NCI-H82 (cell line): ENCODE measurements around the gene TKTL1.
A peak's percentile ranks its signal among the peaks of the same experiment; 100 is the strongest.
"Not testable (repeated sequence)": the region's sequence is repeated elsewhere in the genome, so short reads cannot be mapped to it uniquely, and the experiment has no call there.

Source experiments
- DNase-seq: peaks from one replicate; lab custom pipeline; 2025; lab: John Stamatoyannopoulos, UW

TKTL1 gene, protein sequence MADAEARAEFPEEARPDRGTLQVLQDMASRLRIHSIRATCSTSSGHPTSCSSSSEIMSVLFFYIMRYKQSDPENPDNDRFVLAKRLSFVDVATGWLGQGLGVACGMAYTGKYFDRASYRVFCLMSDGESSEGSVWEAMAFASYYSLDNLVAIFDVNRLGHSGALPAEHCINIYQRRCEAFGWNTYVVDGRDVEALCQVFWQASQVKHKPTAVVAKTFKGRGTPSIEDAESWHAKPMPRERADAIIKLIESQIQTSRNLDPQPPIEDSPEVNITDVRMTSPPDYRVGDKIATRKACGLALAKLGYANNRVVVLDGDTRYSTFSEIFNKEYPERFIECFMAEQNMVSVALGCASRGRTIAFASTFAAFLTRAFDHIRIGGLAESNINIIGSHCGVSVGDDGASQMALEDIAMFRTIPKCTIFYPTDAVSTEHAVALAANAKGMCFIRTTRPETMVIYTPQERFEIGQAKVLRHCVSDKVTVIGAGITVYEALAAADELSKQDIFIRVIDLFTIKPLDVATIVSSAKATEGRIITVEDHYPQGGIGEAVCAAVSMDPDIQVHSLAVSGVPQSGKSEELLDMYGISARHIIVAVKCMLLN

DNA sequence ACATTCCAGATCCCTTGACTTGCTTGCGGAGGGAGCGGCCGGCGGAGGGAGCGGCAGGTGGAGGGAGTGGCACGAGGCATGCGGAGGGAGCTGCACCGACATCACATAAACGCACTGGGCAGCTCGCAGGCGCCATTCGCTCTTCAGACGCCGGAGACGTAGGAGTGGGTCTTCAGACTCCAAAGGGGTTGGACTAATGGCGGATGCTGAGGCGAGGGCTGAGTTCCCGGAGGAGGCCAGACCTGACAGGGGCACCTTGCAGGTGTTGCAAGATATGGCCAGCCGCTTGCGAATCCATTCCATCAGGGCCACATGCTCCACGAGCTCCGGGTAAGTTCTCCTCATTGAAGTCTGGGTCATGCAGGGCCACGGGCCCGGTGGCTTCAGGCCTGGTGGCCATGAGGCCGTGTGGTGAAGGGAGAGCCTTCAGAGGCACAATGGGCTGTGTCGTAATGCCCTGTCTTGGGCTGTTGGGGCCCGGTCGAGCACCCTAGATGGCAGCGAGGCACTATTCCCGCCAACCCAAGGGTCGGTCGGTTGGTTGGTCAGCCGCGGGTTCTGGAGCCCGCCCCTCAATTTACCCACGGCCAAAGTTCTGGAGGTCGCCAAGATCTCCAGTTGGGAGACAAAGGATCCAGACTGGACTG is at the start of gene TKTL1:
TKTL1 (plus strand) TSS at position 132 of the 647 bp plus-strand sequence; CDS start at position 197, 65 bp downstream.
- no peak for DNase-seq

DNA sequence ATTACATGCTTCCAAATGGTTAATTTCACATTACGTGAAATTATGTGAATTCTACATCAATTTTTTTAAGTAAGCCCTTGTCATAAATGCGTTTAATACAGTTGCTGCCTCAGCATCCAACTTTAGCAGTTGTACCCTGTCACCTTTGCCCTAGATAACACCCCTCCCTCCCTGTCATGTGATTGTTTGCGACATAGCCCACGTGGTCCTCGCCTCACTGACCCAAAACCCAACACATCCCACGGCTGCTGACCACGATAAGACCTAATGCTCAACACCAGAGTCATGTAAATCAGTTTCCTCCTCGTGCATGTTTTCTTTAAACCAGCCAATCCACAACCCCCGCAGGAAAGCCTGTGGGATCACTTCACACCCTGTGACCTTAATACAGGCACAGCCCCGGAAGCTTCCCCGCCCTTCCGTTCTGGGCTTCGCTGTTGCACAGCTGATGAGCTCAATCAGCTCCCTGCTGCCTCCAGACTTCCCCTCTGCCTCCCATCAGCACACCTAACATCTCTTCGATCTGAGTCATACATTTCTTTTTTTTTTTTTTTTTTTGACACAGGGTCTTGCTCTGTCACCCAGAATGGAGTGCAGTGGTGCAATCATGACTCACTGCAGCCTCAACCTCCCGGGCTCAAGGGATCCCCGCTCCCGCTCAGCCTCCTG is 48.1 kb upstream of the TKTL1 start:
- not testable (repeated sequence) for DNase-seq

DNA sequence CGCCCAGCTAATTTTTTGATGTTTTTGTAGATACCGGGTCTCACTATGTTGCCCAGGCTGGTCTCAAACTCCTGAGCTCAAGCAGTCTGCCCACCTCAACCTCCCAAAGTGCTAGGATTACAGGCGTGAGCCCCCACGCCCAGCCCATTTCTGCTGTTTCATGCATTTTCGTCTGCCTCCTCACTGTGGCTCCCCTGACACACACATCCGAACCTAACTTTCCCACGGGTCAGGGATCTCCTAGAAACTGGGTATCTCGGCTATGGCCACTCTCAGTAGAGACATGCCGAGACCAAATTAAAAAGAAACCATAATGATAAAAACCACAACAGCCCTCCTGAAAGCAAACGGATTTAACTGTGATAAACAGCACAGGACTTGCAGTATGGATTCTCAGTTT is 47.5 kb upstream of the TKTL1 start:
- not testable (repeated sequence) for DNase-seq

DNA sequence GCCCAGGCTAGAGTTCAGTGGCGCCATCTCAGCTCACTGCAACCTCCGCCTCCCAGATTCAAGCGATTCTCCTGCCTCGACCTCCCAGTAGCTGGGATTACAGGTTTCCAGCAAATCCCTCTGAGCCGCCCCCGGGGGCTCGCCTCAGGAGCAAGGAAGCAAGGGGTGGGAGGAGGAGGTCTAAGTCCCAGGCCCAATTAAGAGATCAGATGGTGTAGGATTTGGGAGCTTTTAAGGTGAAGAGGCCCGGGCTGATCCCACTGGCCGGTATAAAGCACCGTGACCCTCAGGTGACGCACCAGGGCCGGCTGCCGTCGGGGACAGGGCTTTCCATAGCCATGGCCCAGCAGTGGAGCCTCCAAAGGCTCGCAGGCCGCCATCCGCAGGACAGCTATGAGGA is 38.3 kb upstream of the TKTL1 start, which contains the start of gene OPN1MW3:
OPN1MW3 (plus strand) TSS at position 301 of the 400 bp plus-strand sequence; CDS start at position 339, 38 bp downstream.
- DNase-seq: not testable (repeated sequence)

DNA sequence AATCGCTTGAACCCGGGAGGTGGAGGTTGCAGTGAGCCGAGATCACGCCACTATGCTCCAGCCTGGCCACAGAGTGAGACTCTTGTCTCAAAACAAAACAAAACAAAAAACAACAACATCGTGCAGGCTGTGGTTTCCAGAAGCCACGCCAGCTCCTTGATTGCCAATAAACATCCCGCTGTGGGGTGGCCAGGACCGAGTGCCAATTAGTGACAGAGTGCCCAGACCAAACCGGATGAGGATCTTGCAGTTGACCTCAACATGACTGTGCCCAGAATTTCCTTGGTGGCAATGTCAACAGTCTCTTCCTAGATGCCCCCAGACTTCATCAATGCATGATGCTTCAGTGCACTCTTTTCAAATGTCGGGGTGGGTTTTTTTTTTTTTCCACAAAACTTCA is 36.9 kb upstream of the TKTL1 start:
- not testable (repeated sequence) for DNase-seq

DNA sequence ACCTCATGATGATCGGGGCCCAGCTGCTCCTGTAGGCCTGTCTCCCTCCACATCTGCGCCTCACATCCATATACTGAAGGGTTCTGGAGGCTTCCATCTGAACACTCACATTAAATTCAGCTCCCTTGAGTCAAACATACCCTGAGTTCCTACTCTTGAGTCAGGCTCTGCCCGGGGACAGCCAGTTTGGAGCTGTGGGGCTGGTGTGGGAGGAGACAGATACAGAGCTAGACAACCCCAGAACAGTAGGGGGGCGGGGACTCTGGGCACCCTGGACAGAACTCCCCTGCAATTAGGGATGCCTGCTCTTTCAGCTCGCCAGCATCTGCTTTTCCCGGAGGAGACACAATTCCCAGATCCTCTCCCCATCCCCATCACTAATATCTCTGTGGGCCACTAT is 32.5 kb upstream of the TKTL1 start:
- not testable (repeated sequence) for DNase-seq

DNA sequence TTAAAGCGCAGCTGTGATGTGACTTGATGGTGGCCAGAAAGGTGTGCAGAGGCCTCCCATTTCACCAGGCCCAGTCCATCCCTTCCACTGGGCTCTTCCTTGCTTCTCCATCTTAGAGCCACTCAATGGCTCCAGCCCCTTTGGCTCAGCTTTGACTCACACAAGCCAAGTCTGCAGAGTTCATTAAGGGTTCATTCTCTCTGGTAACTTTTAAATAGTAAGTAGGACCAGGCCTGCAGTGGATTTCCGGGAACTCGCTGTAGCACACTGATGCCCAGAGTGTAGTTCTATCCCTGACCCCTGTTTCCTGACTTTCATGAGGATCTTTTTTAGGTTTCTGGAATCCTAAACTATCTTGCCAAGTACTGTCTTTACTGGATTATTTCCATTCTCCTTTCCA is 26.4 kb upstream of the TKTL1 start:
- not testable (repeated sequence) for DNase-seq

DNA sequence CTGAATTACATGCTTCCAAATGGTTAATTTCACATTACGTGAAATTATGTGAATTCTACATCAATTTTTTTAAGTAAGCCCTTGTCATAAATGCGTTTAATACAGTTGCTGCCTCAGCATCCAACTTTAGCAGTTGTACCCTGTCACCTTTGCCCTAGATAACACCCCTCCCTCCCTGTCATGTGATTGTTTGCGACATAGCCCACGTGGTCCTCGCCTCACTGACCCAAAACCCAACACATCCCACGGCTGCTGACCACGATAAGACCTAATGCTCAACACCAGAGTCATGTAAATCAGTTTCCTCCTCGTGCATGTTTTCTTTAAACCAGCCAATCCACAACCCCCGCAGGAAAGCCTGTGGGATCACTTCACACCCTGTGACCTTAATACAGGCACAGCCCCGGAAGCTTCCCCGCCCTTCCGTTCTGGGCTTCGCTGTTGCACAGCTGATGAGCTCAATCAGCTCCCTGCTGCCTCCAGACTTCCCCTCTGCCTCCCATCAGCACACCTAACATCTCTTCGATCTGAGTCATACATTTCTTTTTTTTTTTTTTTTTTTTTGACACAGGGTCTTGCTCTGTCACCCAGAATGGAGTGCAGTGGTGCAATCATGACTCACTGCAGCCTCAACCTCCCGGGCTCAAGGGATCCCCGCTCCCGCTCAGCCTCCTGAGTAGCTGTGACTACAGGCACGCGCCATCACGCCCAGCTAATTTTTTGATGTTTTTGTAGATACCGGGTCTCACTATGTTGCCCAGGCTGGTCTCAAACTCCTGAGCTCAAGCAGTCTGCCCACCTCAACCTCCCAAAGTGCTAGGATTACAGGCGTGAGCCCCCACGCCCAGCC is 10.9 kb upstream of the TKTL1 start:
- DNase-seq: not testable (repeated sequence)

DNA sequence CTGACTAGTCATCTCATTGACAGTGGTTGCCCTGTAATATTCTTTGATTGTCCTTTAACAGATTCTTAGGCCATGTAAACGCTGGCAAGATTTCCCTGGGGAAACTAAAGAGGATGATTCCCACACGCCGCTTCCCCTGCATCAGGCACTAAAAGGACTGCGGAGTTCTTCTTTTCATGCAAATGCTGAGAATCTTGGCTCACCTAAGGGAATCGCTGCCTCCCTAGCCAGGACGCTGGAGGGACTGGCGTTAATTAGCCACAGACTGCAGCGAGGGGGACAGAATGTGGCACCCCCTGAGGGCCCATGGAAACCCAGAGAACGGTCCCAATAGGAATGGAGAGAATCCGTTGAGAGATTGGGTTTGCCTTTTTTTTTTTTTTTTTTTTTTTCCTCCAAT is 9.2 kb upstream of the TKTL1 start:
- not testable (repeated sequence) for DNase-seq

DNA sequence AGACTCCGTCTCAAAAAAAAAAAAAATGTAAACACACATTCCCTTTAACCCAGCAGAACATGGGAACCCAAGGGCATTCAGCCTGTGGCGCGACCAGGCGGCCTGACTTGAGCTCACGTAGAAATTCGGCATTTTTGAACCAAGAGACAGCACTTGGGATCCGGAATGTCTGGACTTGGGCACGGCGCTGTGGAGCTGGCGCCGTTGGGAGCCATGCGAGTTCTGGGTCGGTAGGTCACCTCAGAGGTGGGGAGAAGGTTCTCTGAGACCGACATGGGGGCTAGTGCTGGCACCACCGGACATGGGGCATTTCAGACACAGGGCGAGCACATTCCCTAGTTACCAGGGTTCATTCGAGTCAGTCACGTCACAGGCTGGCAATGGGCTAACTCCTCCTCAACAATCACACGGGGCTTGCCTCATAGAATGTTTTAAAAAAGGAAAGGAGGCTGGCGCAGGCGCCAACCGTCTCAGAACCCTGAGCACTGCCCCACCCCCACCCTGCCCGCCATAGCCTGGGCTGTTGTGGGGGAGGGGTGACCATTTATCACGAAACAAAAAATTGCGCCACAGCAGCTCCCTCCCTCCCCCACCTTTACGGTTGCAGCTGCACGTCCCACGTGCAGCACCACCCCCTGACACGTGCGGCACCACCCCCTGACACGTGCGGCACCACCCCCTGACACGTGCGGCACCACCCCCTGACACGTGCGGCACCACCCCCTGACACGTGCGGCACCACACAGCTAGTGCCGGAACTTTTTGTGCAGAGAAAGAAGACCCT is 612 bp upstream of the TKTL1 start, which contains the start of gene TEX28:
TEX28 (minus strand) TSS at position 334 of the 784 bp plus-strand sequence. CDS start 3,007 bp downstream, outside the sequence.
- DNase-seq: no peak

DNA sequence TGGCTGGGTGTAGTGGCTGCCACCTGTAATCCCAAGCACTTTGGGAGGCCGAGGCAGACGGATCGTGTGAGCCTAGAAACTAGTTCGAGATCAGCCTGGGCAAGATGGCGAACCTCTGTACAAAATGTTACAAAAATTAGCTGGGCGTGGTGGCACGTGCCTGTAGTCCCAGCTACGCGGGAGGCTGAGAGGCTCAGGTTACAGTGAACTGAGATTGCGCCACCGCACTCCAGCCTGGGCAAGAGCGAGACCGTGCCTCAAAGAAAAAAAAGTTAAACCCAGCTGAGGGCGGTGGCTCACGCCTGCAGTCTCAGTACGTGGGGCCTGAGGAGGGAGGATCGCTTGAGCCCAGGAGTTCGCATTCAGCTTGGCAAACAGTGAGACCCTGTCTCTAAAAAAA is 1.1 kb downstream of the TKTL1 start:
- DNase-seq: no peak

DNA sequence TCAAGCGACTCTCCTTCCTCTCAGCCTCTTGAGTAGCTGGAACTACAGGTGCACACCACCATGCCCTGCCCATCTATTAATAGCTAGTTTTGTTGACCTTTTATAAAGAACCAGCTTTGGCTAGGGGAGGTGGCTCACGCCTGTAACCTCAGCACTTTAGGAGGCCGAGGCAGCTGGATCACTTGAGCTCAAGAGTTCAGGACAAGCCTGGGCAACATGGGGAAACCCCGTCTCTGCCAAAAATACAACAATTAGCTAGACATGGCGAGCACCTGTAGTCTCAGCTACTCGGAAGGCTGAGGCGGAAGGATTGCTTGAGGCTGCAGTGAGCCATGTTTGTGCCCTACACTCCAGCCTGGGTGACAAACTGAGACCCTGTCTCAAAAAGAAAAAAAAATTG is 2.7 kb downstream of the TKTL1 start:
- DNase-seq: no peak

DNA sequence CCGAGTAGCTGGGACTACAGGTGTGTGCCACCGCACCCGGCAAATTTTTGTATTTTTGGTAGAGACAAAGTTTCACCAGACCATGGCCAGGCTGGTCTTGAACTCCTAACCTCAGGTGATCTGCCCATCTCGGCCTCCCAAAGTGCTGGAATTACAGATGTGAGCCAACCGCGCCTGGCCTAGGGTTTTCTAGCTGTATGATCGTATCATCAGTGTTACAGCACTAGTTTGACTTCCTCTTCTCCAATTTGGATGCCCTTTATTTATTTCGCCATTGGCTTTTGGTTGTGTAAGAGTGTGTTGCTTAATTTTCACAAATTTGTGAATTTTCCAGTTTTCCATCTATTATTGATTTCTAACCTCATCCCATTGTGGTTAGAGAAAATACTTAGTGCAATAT is 5.2 kb downstream of the TKTL1 start:
- DNase-seq: no peak

DNA sequence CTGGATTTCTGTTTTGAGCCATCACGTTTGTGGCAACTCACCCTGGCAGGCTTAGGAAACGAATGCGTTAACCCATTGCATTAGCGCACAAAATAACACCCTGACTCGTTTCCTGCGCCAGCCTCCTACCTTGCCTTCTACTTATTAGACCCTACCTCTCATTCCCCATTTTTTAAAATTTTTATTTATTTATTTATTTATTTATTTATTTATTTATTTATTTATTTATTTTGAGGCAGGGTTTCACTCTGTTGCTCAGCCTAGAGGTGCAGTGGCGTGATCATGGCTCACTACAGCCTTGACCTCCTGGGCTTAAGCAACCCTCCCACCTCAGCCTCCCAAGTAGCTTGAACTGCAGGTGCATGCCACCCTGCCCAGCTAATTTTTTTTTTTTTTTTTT is 7.4 kb downstream of the TKTL1 start:
- not testable (repeated sequence) for DNase-seq

DNA sequence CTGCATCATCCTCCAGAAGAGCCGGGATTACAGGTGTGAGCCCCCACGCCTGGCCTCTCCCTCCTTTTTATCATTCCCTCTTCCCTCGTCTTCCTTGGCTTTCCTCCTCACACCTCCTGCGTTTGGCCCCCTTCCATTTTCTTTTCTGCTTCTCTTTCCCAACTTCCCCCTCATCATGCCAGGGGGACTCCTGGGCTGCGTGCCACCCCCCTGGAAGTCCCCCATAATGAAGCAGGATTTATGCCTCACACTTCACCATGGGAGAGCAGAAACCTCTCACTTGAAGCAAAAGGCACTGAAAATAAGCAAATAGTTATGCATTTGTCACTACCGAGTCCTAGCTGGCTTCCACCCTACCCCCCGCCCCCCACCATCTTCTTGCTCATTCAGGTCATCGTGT is 7.9 kb downstream of the TKTL1 start:
- DNase-seq: no peak

DNA sequence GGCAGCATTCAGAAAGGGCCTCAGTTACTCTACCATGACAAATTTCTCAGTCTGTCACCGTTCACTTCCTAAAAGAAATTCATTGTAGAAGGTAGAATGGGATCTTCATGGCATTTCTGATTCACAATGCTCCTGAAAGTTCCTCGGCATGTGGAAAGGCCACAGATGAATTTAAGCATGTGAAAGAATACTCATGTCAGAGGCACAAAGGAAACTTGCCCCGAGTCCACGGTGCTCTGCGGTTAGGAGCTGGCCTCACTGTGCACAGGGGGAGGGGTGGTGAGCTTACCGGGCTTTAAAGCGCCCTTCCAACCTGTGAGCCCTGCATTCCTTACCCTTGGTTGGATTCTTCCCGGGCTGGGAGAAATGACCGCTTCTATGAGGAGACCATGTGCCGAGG is 9.3 kb downstream of the TKTL1 start:
- no peak for DNase-seq

DNA sequence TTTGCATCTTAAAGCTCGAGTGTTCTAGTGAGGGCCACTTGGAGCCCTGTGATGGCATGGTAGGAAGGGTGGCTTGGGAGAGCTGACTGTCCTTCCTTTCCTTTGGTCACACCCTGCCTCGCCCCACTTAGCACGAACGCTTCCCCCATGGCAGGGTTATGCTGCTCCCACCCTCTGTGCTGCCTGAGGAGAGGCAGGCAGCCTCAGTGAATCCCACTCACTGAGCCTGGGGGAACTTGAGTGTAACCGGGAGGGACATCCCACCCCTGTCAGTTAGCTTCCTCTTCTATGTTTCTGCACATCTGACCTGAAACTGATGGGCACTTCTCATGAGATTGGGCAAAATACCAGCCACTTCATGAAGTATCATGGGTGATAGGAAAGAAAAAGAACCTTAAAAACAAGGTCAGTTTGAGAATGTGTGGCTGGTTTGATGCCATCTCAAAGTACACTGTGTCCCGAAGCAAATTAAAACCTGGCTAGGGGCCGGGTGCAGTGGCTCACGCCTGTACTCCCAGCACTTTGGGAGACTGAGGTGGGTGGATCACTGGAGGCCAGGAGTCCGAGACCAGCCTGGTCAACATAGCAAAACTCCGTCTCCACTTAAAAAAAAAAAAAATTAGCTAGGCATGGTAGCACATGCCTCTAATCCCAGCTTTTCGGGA is 10.1 kb downstream of the TKTL1 start:
- DNase-seq: no peak

DNA sequence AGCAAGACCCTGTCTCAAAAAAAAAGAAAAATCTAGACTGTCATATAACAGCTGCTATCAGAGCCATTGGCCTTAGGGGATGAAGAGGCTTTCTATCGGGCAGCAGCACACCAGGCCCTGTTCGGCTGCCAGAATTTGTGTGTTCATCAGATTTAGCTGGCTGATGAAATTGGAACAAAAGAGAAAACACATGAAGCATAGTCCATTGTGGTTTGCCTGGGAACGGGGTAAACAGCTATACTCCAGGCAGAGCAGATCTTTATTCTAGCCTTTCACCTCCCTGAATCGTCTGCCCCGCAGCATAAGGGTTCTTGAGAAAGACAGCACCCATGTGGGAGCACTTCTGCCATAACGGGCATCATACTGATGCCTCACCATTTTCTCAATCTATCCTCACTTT is 11.6 kb downstream of the TKTL1 start:
- no peak for DNase-seq

DNA sequence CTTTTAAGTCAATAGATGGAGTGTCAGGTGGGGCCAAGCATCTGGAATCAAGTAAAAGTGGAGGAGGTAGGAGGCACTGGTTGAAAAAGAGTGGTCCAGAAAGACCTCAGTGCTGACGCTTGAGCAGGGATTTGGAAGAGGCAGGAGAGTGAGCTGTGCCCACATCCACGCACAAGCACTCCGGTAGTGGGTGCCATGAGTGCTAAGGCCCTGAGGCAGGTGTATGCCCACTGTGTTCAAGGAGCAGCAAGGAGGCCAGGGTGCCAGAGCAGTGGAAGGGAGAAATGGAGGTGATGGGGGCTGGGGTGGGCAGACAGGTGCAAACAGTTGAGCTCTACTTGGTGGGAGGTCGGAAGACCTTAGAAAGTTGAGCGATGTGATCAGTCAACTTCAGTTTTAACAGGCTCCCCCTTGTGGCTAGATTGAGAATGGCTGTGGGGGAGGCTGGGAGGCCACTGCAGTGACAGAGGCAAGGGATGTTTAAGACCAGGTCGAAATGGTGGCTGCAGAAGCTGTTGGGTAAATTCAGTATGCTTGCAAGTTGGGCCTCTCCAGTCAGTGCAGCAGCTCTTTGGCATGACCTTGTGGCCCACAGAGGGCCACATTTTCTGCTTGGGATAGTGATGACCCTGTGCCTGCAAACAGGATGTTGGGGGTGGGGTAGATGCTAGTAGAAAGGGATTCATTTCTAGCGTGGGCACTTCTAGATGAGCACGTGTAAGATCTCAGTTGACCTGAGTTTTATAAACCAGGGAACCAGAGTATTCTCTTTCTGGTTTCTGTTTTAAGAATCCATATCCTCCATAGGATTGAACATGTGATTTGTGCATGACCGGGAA is 12.7 kb downstream of the TKTL1 start:
- peak; percentile 76 for DNase-seq
